GM12878 (cell line): ENCODE data around the gene TRIM8. TPM values are rescaled to one million over a fixed set of nuclear protein-coding genes. Genes with fewer than 3 reads are reported as not detected.

Experiments used
- CHD2 ChIP-seq: IDR thresholded peaks from 2 replicates; pipeline ENCODE4 v1.6.1; 2011; ENCODE audit warnings: low read depth, low read length, improper control_type of control experiment, borderline replicate concordance
- EGR1 ChIP-seq, 2 experiments: IDR thresholded peaks; 1 replicate in 1 of 2; 2 replicates in 1 of 2; pipeline ENCODE4 v1.6.1; 2011 to 2012; ENCODE audit warnings: low read depth in 2 of 2, low read length in 2 of 2, borderline replicate concordance in 1 of 2, mild to moderate bottlenecking in 1 of 2, moderate library complexity in 1 of 2
- HSF1 ChIP-seq: fragments of 150-350 bp; IDR thresholded peaks from 2 replicates; pipeline ENCODE4 v1.6.1; 2014; ENCODE audit warnings: mild to moderate bottlenecking, low read depth, low read length
- IRF3 ChIP-seq: fragments of 450-650 bp; IDR thresholded peaks from 2 replicates; pipeline ENCODE4 v1.6.1; 2014; ENCODE audit warnings: mild to moderate bottlenecking
- MLLT1 ChIP-seq: fragments of 450-650 bp; IDR thresholded peaks from 2 replicates; pipeline ENCODE4 v1.6.1; 2016; ENCODE audit warnings: mild to moderate bottlenecking
- PBX3 ChIP-seq: IDR thresholded peaks from 2 replicates; pipeline ENCODE4 v1.6.1; 2011; ENCODE audit warnings: mild to moderate bottlenecking, low read depth, low read length, moderate library complexity; ENCODE audit not compliant: insufficient replicate concordance
- TCF3 ChIP-seq: IDR thresholded peaks from 2 replicates; pipeline ENCODE4 v1.6.1; 2012; ENCODE audit warnings: low read depth, mild to moderate bottlenecking, low read length, borderline replicate concordance; ENCODE audit not compliant: insufficient read depth
- YBX1 ChIP-seq: fragments of 450-650 bp; IDR thresholded peaks from 2 replicates; pipeline ENCODE4 v1.6.1; 2016; ENCODE audit warnings: antibody characterized with exemption
- polyA plus RNA-seq, 11 experiments: library from polyadenylated mRNA; depleted of rRNA in 4 of 11; unstranded in 6 of 11; stranded (reverse) in 5 of 11; fragments of >200 nt; fragmentation: Nextera tagmentation in 4 of 11; fragmentation: Illumina TruSeq in 1 of 11; extraction: Ambion mirVana in 4 of 11; extraction: Trizol in 1 of 11; gene quantifications; 1 replicate in 1 of 11; 2 replicates in 10 of 11; pipeline versions ENCODE4 v1.2.1 to v1.2.3, GENCODE V29; 2011 to 2016; ENCODE audit warnings: inconsistent platforms in 2 of 11, missing spikeins in 2 of 11, low read depth in 1 of 11
- total RNA-seq, 4 experiments: library from RNA; depleted of rRNA in 3 of 4; stranded (reverse); fragments of >200 nt in 3 of 4; fragmentation: Illumina TruSeq in 1 of 4; extraction: Trizol in 1 of 4; gene quantifications; 2 replicates each; pipeline versions ENCODE4 v1.2.1 to v1.2.3, GENCODE V29; 2013 to 2021

Gene TRIM8
- total and polyA plus RNA-seq, 10 of the 15 experiments (the other 5 are each of a cell fraction or from before 2014, with no cell fraction given), result 7.9 to 53.2 (median 24.6) TPM

- TF ChIP-seq CHD2 (no peak), TCF3 (no peak), EGR1 (IDR thresholded peaks at IDR 0.05; ENCODE audit: borderline replicate concordance in 1 of 2, low read depth in 2 of 2, low read length in 2 of 2) (peak in 1 of 2 experiments; percentile 6; a peak in 1 of 3 replicates), YBX1 (no peak), PBX3 (no peak), HSF1 (no peak), IRF3 (no peak), MLLT1 (peak; percentile 62; the same call in 1 of the 2 replicates)
These were observed 1.4 kb upstream of the TRIM8 start (continued) for GRCh38 chr10:102642736-102643335.
